ENCODE results near the gene IGFLR1. TPM values are rescaled to one million over a fixed set of nuclear protein-coding genes. Genes with fewer than 3 reads are reported as not detected.

IGFLR1 gene
- total and polyA plus RNA-seq, 2 of the 8 experiments (the other 6 are each of a cell fraction or from before 2014, with no cell fraction given), result 8.4 to 28.9 TPM

- TF ChIP-seq RBBP5 (IDR thresholded peaks at IDR 0.05; ENCODE audit: borderline replicate concordance, low read depth, low read length), result no peak
- no peak for TF ChIP-seq EZH2 (IDR thresholded peaks at IDR 0.05; ENCODE audit: low read depth, low read length, severe bottlenecking)
- TF ChIP-seq CBX5 (IDR thresholded peaks at IDR 0.05; ENCODE audit: low read depth, low read length), result no peak
- TF ChIP-seq CHD2 (IDR thresholded peaks at IDR 0.05; ENCODE audit: low read length), result no peak
- TF ChIP-seq KDM5A (IDR thresholded peaks at IDR 0.05; ENCODE audit: low read length), result no peak
- no peak for TF ChIP-seq CBX8 (IDR thresholded peaks at IDR 0.05; ENCODE audit: borderline replicate concordance, low read depth, low read length)
- TF ChIP-seq HDAC6 (IDR thresholded peaks at IDR 0.05; ENCODE audit: low read depth, low read length), result no peak
- no peak for TF ChIP-seq SIN3A (conservative IDR thresholded peaks at IDR 0.05 in 1 of 2, IDR thresholded peaks at IDR 0.05 in 1 of 2; ENCODE audit: low read depth in 1 of 2, low read length in 2 of 2)
- no peak for TF ChIP-seq E2F6 (IDR thresholded peaks at IDR 0.05)
Measured at GRCh38 chr19:35729021-35729420, 13.2 kb downstream of the IGFLR1 start (continued).

Data from H1 (cell line).